RWPE1 (cell line): Measurements from ENCODE around the gene PAX5.
"Not testable (repeated sequence)": the region's sequence is repeated elsewhere in the genome, so short reads cannot be mapped to it uniquely, and the experiment has no call there.

ENCODE experiments used
- CTCF ChIA-PET: fragments of 350-600 bp; sonication (Branson Sonifier 250); formaldehyde crosslinking; extraction: SDS; loops from one replicate; lab custom pipeline; 2021; lab: Yijun Ruan, JAX
- POLR2A ChIA-PET: fragments of 400-600 bp; formaldehyde crosslinking; extraction: SDS; loops from one replicate; lab custom pipeline; 2020; ENCODE audit warnings: antibody characterized with exemption; ENCODE audit not compliant: low non-redundant PET; lab: Yijun Ruan, JAX
- DNase-seq: peaks from one replicate; pipeline ENCODE4 v3.0.0; 2012; ENCODE audit warnings: low spot score
- H3K27ac ChIP-seq: fragments of 450-650 bp; 2 replicates; pipeline ENCODE4 v1.5.1; 2017
- TF ChIP-seq, protein P1 (sequence below): fragments of 450-650 bp; conservative IDR thresholded peaks from 2 replicates; pipeline ENCODE4 v1.5.1; 2017; ENCODE audit warnings: low read depth, mild to moderate bottlenecking

The PAX5 gene

GRCh38 chr9:36870960-36871359 lies 163.1 kb downstream of the PAX5 start:
- CTCF ChIA-PET: no interaction called here
- POLR2A ChIA-PET: no interaction called here

GRCh38 chr9:36869605-36870004 lies 164.5 kb downstream of the PAX5 start:
- POLR2A ChIA-PET, H3K27ac ChIP-seq, DNase-seq: not testable (repeated sequence)
- CTCF ChIA-PET: interaction anchor here (0.6 kb wide), 1 partner anchor 25 kb away, joined by 3 read pairs; no protein-coding TSS in a partner anchor

More at GRCh38 chr9:36870960-36871359, 163.1 kb downstream of the PAX5 start:
- DNase-seq: no peak
- no peak overlapping the region for H3K27ac ChIP-seq
- TF ChIP-seq, protein P1, sequence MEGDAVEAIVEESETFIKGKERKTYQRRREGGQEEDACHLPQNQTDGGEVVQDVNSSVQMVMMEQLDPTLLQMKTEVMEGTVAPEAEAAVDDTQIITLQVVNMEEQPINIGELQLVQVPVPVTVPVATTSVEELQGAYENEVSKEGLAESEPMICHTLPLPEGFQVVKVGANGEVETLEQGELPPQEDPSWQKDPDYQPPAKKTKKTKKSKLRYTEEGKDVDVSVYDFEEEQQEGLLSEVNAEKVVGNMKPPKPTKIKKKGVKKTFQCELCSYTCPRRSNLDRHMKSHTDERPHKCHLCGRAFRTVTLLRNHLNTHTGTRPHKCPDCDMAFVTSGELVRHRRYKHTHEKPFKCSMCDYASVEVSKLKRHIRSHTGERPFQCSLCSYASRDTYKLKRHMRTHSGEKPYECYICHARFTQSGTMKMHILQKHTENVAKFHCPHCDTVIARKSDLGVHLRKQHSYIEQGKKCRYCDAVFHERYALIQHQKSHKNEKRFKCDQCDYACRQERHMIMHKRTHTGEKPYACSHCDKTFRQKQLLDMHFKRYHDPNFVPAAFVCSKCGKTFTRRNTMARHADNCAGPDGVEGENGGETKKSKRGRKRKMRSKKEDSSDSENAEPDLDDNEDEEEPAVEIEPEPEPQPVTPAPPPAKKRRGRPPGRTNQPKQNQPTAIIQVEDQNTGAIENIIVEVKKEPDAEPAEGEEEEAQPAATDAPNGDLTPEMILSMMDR: no peak

- POLR2A ChIA-PET: no interaction called here
- TF ChIP-seq, protein P1: no peak
- CTCF ChIA-PET: interaction anchor here (0.6 kb wide), 2 partner anchors 18 to 63 kb away, joined by 4 read pairs; no protein-coding TSS in a partner anchor
- H3K27ac ChIP-seq: no peak overlapping the region
- no peak for DNase-seq
These were observed 165.3 kb downstream of the PAX5 start for GRCh38 chr9:36868586-36869282.

- POLR2A ChIA-PET: no interaction called here
- TF ChIP-seq, protein P1: no peak
- H3K27ac ChIP-seq: no peak overlapping the region
- CTCF ChIA-PET: interaction anchor here (0.6 to 0.7 kb wide), 4 partner anchors 64 to 227 kb away, joined by 3 to 5 read pairs (median 4); no protein-coding TSS in a partner anchor
- DNase-seq: no peak
These were observed 166.2 kb downstream of the PAX5 start for GRCh38 chr9:36867672-36868471.

DNA sequence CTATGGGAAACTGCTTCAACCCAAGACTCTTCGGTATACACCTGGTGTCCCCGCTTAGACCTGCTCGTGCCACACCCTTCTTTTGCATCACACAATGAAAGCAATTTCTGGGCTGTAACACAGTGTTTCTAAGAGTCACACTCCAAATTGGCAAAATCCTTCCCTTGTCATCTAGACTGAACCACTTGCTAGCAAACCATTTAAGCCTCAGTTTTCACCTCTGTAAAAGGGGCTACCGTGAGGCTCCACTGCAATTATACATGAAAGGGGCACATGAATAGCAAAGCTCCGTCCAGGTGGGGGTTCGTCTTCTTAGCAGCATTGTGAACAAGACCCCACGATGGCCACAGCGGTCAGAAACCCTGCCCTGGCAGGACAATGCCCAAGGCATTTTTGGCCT lies 166.8 kb downstream of the PAX5 start:
- no peak for DNase-seq
- TF ChIP-seq, protein P1: no peak
- no peak overlapping the region for H3K27ac ChIP-seq
- CTCF ChIA-PET: interaction anchor here (0.6 kb wide), 2 partner anchors 88 to 228 kb away, joined by 3 to 5 read pairs; no protein-coding TSS in a partner anchor
- POLR2A ChIA-PET: no interaction called here

GRCh38 chr9:36866840-36867239 lies 167.2 kb downstream of the PAX5 start:
- ChIA-PET CTCF (interaction anchor here (0.6 to 0.7 kb wide), 3 partner anchors 89 to 293 kb away, joined by 3 to 5 read pairs (median 3); no protein-coding TSS in a partner anchor), POLR2A (no interaction called here)
- H3K27ac ChIP-seq: no peak overlapping the region
- no peak for DNase-seq
- TF ChIP-seq, protein P1: no peak; the same call in 1 of the 2 replicates
